HG02870 (cell line): ENCODE results near the gene IFT80.

Source experiments
- ATAC-seq: cut with Tn5 transposase; IDR thresholded peaks from one replicate; pipeline ENCODE4 v1.9.1; 2021; ENCODE audit warnings: mild to moderate bottlenecking, moderate library complexity; ENCODE audit not compliant: unreplicated experiment

Gene IFT80

GRCh38 chr3:160399125-160400029, at the start of gene IFT80, which contains the start of gene SMC4:
TSS of gene IFT80 (minus strand) at chr3:160399225. CDS start at chr3:160384600, 14,625 bp downstream.
TSS of gene SMC4 (plus strand) at chr3:160399650. CDS start at chr3:160400827, 1,177 bp downstream.
- ATAC-seq: peak; percentile 92

DNA sequence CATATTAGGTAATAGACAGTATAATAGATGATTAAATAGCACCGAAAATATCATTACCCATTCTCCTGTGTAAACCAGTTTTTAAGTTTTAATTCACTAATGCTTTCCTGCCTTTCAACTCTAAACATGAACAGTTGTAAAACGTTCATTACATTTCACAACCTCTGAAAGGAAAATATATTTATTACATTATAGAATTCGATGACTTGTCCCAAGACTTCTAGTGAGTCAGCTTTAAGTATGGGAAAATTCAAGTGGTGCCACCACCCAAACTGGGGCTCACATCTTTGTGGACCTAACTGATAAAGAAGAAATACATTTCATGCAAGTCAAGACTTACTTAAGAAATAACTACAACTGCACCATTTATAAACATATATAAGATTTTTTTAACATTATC, 48.5 kb upstream of the IFT80 start:
- ATAC-seq: no peak

GRCh38 chr3:160446522-160447056, 47.6 kb upstream of the IFT80 start:
- ATAC-seq: no peak

GRCh38 chr3:160445854-160446253, 46.8 kb upstream of the IFT80 start:
- no peak for ATAC-seq

DNA sequence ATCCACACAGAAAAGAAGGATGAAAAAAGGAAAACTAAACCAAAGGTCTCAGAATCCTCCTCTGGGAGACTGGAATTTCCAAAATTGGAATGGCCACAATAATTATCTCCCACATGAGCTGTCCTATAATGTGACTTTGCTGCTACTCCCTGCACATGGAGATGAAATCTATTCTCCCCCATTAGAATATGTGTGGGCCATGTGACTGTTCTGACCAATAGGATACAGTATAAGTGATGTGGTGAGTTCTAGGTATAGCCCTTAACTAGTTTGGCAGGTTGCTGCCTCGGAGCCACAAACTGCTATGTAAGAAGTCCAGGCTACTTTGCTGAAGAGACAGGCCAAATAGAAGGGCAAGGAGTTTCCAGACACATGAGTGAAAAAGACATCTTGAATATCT, 45.4 kb upstream of the IFT80 start:
- no peak for ATAC-seq

- ATAC-seq: no peak
Observed at GRCh38 chr3:160440687-160441086, 41.7 kb upstream of the IFT80 start.

- ATAC-seq: no peak
Observed at GRCh38 chr3:160437083-160437455, 38.0 kb upstream of the IFT80 start.

DNA sequence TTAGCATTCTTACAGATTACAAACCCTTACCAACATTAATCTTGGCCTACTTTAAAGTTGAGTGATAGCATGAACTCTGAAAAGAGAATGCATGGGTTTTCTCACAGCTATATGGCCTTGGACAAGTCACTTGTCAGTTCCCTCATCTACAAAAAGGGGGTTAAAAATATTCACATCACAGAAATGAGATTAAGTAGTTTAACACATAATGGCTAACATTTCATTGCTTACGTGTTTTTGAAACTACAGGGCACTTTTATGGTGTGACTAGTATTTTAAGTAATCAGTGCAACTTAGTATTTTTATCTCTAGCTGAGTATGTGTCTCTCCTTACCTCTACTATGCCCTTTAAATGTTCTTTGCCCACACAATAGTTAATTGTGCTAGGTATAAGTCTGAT, 36.7 kb upstream of the IFT80 start:
- no peak for ATAC-seq

DNA sequence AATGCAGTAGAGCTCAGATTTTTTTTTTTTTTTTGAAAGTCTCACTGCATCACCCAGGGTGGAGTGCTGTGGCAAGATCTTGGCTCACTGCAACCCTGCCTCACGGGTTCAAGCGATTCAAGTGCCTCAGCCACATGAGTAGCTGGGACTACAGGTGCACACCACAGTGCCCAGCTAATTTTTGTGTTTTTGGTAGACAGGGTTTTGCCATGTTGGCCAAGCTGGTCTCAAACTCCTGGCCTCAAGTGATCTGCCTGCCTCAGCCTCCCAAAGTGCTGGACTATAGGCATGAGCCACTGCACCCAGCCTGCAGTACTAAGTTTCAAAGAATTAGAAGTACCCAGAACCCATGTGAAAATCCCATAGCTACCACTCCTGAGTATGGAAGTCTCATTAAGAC, 36.1 kb upstream of the IFT80 start:
- no peak for ATAC-seq

GRCh38 chr3:160434071-160434470, 35.0 kb upstream of the IFT80 start:
- ATAC-seq: no peak

DNA sequence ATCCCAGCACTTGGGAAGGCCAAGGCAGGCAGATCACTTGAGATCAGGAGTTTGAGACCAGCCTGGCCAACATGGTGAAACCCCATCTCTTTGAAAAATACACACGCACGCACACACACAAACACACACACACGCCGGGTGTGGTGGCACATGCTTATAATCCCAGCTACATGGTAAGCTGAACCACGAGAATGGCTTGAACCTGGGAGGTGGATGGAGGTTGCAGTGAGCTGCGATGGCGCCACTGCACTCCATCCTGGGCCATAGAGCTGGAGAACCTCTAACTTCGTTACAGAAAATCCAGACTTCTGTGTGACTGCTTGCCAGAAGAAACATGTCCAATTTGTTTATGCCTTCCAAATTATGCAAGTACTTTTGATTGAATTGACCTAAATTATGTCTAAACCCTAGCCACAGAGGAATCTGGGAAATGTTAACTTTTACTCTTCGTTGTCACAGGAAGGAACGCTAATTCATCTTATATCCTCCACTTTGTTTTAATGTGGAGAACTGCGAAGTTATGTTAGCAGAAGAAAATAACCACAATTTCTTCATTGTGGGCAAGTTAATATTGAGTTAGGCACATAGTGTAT, 28.9 kb upstream of the IFT80 start:
- ATAC-seq: no peak

DNA sequence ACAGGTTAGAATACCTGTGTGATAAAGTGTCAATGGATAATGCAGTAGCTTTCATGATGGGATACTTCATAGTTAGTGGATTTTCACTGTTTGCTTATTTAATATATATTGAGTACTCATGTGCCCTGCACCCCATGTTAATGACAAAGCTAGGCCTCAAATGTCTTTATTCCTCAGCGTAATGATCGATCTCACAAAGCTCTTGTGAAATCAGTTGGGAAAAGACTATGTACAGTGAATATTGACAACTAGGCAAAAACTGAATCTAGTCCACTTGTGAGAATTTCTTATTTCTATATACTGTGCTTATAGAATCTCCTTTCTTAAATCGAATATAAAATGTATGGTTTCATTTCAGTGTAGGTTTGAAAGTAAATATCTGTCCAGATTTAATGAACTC, 18.3 kb upstream of the IFT80 start:
- ATAC-seq: no peak

DNA sequence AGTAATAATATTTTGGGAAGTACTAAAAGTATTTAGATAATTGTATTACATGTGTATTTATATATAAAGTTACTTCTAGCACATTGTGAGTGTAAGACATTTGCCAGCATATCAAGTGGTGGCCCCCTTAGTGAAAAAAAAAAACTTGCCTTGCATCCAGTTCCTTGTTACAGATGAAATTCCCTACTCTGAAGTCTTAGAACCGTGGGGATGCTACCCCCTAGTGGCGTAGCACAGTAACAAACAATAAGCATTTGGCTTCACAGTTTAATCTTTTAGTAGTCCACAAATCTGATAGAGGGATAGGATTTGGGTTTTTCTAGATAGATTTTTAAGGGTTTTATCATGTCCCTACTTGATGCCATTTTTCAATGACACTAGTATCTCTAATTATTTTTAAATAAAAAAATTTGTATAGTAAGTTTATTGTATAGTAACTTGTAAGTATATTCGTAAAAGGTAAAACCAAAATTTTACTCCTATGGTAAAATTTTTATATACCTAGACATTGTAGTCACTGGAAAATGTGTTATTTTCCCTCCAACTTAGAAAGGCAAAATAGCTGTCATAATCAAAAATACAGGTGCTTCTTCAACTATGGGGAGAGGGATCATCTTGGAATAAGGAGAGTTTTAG, 14.7 kb upstream of the IFT80 start:
- ATAC-seq: no peak

GRCh38 chr3:160412477-160412876, 13.5 kb upstream of the IFT80 start:
- no peak for ATAC-seq

DNA sequence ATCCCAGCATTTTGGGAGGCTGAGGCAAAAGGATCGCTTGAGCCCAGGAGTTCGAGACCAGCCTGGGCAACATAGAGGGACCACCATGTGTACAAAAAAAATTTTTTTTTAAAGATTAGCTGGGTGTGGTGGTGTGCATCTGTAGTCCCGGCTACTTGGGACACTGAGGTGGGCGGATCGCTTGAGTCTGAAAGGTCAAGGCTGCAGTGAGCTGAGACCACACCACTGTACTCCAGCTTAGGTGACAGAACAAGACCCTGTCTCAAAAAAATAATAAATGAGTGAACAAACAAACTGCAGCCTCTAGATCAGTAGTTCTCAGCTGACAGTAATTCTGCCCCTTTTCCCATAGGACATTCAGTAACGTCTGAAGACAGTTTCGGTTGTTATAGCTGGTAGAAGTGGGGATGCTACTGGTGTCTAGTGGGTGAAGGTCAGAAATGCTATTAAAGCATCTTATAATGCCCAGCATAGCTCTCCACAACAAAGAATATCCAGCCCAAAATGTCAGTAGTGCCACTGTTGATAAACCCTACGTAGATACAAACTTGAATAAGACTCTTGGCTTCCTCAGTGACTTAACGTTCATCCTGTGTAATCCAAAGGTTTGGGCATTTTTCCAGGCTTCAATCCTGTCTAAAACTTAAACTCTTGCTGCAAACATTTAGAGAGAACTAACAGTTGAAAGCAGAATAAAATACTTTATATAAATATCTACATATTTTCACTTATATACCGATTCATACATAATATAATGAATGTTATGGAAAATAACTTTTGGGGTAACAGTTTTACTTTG, 11.0 kb upstream of the IFT80 start:
- ATAC-seq: no peak

GRCh38 chr3:160403796-160404470, 4.9 kb upstream of the IFT80 start:
- no peak for ATAC-seq

GRCh38 chr3:160403028-160403545, 4.1 kb upstream of the IFT80 start:
- no peak for ATAC-seq

- no peak for ATAC-seq
Observed at GRCh38 chr3:160402221-160403027, 3.4 kb upstream of the IFT80 start.
